GM21526 (cell line): ENCODE results near the gene KCNIP3.
"Not testable (repeated sequence)": the region's sequence is repeated elsewhere in the genome, so short reads cannot be mapped to it uniquely, and the experiment has no call there.

Source experiments
- ATAC-seq: cut with Tn5 transposase; IDR thresholded peaks from one replicate; pipeline ENCODE4 v1.9.1; 2021; ENCODE audit warnings: moderate library complexity; ENCODE audit not compliant: unreplicated experiment, low FRiP score

KCNIP3 gene

DNA sequence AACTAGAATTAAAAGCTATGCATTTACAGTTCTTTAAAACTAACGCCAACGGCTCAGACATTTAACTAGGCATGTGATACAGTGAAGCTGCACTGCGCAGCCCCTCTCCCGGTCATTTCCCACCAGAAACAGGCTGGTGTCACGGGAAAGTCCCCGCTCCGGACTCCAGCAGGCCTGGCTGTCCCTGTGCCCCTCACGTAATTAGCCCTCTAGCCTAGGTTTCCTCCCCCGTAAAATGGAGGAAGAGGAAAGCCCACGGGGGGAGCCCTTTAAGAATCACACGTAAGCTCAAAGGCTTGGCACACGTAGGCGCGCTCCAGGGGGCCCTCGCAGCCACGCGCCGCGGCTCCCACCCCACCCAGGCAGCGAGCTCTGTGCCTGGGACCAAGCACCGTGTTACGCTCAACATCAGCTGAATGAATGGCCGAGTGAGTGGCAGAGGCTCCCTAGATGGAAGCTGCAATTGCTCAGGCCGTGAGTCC lies 48.0 kb downstream of the KCNIP3 start:
- ATAC-seq, result no peak

DNA sequence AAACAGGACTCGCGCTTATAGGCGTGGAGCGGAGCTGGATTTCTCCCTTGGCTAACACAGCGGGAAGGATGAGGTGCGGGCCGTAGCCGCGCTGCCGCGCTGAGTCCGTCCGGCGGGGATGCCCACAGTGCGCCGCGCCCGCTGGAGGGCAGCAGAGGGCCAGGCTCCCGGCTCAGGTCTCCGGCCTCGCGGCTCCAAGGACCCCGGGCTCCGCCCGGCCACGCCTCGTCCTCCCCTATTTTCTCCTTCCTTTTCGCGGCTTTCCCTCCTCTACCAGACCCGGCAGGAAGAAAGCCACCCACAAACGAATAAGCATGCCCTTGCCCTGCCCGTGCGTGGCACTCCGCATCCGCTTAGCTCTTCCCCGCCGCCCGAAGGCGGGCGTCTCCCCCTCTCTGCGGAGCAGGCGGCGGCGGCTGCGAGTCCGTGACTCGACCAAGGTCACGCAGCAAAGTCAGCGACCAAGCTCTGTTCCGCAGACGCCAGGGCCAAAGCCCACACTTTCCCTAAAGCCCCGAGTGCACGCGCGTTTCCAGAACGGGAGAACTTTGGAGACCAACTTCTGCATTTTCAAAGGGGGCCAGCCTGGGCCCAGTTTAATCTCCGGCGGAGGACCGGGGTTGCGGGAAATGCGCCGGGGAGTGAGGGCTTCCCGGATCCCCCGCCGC lies 48.5 kb downstream of the KCNIP3 start:
- ATAC-seq, result peak; percentile 78

GRCh38 chr2:95346231-95346737 lies 49.1 kb downstream of the KCNIP3 start:
- no peak for ATAC-seq

- ATAC-seq, result no peak
Measured at GRCh38 chr2:95346738-95347671, 49.9 kb downstream of the KCNIP3 start.

- no peak for ATAC-seq
Measured at GRCh38 chr2:95347681-95348608, 50.8 kb downstream of the KCNIP3 start.

DNA sequence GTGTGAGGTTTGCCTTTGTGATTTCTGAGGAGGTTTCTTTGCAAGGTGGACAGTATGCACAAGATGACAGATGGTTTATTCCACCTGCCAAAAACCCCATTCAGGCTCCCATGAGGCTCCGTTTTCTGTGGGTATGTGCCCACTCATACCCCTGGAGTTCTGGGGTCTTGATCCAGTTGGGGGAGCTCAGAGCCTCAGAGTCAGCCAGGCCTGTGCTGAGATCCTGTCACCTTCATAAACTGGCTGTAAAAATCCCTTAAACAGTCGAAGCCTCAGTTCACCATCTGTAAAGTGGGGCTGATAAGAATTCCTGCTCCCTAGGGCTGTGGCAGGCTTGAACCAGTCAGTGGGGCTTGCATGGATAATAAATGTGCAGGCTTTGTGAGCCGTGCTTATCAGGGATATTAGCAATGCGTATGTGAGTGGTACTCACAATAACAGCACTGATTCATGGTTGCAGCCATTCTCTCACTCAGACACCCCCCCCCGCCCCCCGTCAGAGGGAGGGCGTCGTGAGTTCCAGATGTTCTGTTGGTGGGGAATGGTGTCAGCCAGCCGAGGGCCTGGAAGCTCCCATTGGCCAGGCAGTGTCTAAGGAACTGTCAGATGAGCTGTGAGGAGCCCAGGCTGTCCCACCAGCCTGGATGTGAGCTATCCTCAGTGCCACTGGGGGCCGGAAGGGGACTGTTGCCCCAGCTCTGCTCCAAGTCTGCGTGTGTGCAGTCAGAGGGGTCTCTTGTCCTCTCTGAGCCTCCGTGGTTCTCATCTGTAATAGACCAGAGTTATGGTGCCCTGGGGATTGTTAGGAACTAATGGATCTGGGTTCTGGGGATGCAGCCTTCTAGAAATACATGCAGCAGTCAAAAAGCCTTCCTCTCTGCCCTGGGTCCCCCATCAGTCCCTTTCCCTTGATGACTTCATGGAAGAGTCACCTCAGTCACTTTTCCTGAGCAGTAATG lies 51.7 kb downstream of the KCNIP3 start:
- ATAC-seq, result no peak

- no peak for ATAC-seq
Measured at GRCh38 chr2:95349568-95350322, 52.6 kb downstream of the KCNIP3 start.

DNA sequence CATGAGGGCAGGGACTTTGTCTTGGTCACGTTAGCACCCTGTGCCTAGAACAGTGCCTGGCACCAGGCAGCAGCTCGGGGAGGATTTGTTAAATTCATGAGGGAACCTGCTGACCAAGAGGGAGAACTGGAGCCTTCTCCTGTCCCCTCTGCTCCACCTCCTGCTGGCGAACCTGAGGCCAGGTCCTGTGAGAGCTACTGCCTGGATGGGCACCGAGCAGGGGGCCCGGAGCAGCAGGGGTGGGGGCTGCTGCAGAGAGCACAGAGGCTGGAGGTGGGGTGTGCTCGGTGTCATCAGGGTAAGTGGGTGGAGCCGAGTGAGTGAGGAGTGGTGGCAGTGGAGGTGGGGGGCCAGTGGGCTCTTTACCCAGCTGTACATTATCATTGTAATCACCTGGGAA lies 53.2 kb downstream of the KCNIP3 start:
- no peak for ATAC-seq

- no peak for ATAC-seq
Measured at GRCh38 chr2:95350774-95351597, 53.8 kb downstream of the KCNIP3 start.

- no peak for ATAC-seq
Measured at GRCh38 chr2:95351598-95351915, 54.4 kb downstream of the KCNIP3 start.

GRCh38 chr2:95352310-95353054 lies 55.3 kb downstream of the KCNIP3 start:
- no peak for ATAC-seq

DNA sequence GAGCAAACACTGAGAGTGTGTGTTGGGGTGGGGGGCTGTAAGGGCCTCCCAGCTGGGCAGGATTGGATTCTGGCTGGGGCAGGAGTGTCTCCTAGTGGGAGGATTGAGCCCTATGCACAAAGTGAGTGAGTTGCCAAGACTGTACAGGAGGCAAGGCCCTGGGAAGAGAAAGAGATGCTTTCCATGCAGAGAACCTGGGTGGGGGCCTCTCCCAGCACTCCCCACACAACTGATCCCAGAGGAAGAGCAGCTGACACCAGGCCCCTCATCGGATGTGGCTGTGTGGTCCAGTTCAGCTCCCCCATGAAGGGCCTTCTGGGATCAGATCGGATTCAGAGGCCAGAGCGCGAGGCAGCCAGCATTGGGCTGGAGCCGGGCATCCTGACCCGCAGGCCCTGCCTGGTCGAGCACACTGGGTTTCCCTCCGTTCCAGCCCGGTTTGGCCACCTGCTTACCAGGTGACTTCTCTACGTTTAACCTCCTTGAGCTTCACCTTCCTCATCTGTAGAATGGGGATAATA lies 56.0 kb downstream of the KCNIP3 start:
- no peak for ATAC-seq

DNA sequence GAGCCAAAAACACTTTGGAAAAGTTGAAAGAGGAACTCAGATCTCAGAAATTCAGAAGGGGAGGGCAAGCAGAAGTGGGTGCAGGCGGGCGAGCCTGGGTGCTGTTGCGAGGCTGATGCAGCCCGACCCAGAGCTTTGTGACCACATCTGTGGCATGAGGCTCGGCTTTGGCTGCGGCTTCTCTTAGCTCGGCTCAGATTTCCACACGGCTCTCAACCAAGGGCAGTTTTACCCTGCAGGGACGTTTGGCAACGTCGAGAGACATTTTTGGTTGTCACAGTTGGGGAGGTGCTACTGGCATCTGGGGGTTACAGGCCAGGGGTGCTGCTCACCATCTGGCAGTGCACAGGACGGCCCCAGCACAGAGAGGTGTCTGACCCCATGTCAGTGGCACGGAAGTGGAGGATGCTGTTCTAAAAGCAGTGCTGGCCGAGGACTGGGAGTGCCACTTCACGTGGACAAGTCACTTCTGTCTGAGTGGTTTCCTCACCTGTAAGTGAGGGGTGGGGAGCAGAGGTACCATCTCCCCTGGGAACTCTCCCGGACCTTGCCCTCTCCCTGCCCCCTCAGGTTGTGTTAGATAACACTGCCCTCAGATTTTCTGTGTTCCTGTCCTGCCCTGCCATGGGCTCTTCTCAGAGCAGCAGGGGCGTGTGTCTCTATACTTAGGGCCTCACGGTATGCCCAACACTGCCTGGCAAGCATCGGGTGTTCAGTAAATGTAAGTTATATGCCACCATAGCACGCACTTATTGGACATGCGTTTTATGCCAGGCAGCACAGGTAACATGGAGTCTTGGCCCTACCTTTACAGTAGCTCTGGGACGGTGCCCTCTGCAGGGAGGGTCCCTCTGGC lies 56.7 kb downstream of the KCNIP3 start:
- ATAC-seq, result no peak

DNA sequence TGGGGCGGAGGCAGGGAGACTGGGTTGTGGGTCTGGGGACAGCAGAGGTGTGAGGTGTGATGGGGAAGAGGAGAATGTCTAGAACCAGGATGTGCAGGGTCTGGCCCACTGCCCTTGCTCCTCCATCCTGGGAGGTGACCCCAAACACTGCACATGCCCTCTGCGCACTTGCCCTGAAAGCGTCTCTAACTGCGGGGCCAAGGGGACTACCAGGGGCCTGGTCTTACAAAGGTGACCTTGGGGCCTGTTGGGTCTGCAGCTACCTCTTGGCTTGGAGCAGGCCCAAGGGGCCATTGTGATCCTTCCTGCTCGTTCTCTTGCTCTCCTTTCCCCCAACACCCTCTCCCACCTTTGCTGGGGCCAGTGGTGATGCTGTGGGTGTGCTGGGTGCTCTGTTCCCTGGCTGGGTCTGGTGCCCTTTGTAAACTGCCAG lies 57.3 kb downstream of the KCNIP3 start:
- no peak for ATAC-seq

DNA sequence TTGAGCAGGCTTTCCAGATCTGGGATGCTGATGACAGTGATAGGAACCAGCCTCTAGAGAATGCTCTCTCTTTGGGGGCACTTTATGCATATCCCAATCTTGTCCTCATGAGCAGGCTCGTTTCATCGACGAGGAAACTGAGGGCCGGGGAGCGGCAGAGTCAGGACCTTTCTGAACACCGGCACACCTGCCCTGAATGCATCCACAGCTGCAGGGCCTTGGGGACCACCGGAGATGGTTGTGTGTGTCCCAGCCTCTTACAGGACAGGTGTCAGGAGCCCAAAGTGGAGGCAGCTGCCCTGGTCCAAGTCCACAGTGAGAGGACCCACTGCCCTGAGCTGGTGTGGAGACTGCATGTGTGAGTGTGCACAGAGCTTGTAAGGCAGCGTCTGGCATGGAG lies 57.8 kb downstream of the KCNIP3 start:
- ATAC-seq, result no peak

- not testable (repeated sequence) for ATAC-seq
Measured at GRCh38 chr2:95355486-95355885, 58.3 kb downstream of the KCNIP3 start.
